ENCODE measurements around the gene LRTM1. TPM values are rescaled to one million over a fixed set of nuclear protein-coding genes. Genes with fewer than 3 reads are reported as not detected.

LRTM1 gene
- total RNA-seq, 6 experiments from 2014 or later: not detected

DNA sequence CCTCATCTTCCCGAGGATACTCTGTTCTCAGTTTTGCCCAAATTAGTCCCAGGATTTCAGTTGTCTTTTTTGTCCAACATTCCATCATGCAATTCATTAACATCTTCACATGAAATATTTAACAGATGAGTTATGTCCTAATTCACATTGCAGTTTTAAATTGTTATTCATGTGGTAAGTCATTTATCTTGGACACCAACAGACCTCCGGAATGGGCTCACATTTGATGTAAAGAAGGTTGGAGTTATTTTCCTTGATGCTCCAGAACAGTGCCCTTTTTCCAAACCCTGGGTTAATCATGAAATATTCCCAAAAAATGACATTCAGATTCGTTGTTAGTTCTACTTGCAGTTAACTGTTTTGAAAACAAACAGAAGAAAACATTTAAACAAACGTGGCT is 32.8 kb upstream of the LRTM1 start:
- Mint-ChIP-seq H3K27me3 (ENCODE audit: insufficient read depth) (peaks cover 2% of the 10 kb centered on the region; the same call in 1 of the 2 replicates), H3K27ac (peak overlapping the region; percentile 48), H3K9me3 (no peaks in the 10 kb centered on the region), H3K4me1 (ENCODE audit: low read depth) (peaks cover 59% of the 10 kb centered on the region), H3K4me3 (no peak overlapping the region), H3K36me3 (ENCODE audit: low read depth) (no peaks in the 10 kb centered on the region)
- DNase-seq: no peak
- TF ChIP-seq, protein P1, sequence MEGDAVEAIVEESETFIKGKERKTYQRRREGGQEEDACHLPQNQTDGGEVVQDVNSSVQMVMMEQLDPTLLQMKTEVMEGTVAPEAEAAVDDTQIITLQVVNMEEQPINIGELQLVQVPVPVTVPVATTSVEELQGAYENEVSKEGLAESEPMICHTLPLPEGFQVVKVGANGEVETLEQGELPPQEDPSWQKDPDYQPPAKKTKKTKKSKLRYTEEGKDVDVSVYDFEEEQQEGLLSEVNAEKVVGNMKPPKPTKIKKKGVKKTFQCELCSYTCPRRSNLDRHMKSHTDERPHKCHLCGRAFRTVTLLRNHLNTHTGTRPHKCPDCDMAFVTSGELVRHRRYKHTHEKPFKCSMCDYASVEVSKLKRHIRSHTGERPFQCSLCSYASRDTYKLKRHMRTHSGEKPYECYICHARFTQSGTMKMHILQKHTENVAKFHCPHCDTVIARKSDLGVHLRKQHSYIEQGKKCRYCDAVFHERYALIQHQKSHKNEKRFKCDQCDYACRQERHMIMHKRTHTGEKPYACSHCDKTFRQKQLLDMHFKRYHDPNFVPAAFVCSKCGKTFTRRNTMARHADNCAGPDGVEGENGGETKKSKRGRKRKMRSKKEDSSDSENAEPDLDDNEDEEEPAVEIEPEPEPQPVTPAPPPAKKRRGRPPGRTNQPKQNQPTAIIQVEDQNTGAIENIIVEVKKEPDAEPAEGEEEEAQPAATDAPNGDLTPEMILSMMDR (IDR thresholded peaks at IDR 0.05): no peak

DNA sequence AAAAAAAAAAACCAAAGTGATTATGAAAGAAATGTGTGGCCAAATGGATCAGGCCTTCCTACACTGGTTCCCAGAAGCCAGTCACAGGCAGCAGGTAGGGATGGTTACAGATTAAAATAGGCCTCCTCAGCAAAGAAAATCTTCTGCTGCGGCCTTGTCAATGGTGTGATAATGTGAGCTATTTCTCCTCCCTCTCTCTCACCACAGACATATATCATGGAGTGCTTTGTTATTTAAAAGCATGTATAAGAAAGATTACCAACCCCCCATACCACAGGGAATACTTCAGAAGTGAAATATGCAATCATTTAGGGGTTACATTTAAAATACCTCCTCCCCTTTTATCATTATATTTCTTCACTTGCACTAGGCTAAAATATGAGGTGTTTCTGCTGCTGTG is 32.2 kb upstream of the LRTM1 start:
- DNase-seq: no peak
- Mint-ChIP-seq H3K4me1 (ENCODE audit: low read depth) (peaks cover 57% of the 10 kb centered on the region), H3K4me3 (no peak overlapping the region), H3K27ac (no peak overlapping the region), H3K27me3 (ENCODE audit: insufficient read depth) (peaks cover 2% of the 10 kb centered on the region; the same call in 1 of the 2 replicates), H3K9me3 (no peaks in the 10 kb centered on the region), H3K36me3 (ENCODE audit: low read depth) (no peaks in the 10 kb centered on the region)
- TF ChIP-seq, protein P1 (IDR thresholded peaks at IDR 0.05): no peak

DNA sequence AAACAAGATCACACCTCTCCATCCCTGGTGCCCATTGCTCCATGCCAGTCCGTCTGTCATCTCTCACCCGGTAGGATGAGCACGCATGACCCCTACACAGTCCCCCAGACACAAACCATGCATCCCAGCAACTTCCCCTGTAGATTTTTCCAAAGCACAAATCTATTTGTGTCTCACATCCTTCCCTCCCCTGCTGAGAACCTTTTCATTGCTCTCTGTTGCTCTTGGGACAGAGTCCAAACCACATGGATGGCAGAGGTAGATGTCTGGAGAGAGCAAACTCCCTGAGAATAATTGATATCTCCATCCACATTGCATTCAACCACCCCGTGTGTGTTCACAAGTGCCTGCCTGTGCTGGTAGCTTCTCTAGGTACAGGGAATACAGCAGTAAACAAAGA is 29.9 kb upstream of the LRTM1 start:
- Mint-ChIP-seq H3K4me1 (ENCODE audit: low read depth) (peaks cover 67% of the 10 kb centered on the region), H3K27me3 (ENCODE audit: insufficient read depth) (peaks cover 2% of the 10 kb centered on the region; the same call in 1 of the 2 replicates), H3K4me3 (no peak overlapping the region), H3K36me3 (ENCODE audit: low read depth) (no peaks in the 10 kb centered on the region), H3K27ac (no peak overlapping the region), H3K9me3 (no peaks in the 10 kb centered on the region)
- TF ChIP-seq, protein P1 (IDR thresholded peaks at IDR 0.05): no peak
- no peak for DNase-seq

DNA sequence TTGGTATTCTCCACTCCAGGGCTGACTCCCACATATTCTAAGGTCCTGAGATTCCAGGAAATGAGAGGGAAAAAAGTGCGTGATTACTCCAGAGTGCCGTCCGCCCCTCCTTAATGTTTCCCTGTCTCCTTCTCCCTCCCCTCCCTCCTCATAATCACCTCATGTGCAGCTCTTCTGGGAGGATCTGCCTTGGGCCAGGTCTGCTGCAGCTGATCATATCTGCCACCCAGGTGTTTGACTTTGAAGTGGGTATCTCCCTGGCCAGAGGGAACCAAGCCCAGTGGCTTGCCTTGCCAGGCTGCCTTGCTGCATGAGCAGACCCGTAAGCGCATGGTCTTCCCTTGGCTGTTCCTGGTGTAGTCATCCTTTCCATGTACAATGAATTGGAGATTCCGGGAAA is 28.1 kb upstream of the LRTM1 start:
- TF ChIP-seq, protein P1 (IDR thresholded peaks at IDR 0.05): no peak
- DNase-seq: no peak
- Mint-ChIP-seq H3K27me3 (ENCODE audit: insufficient read depth) (peaks cover 2% of the 10 kb centered on the region; the same call in 1 of the 2 replicates), H3K4me1 (ENCODE audit: low read depth) (peaks cover 69% of the 10 kb centered on the region), H3K27ac (no peak overlapping the region), H3K36me3 (ENCODE audit: low read depth) (no peaks in the 10 kb centered on the region), H3K9me3 (no peaks in the 10 kb centered on the region), H3K4me3 (no peak overlapping the region)

DNA sequence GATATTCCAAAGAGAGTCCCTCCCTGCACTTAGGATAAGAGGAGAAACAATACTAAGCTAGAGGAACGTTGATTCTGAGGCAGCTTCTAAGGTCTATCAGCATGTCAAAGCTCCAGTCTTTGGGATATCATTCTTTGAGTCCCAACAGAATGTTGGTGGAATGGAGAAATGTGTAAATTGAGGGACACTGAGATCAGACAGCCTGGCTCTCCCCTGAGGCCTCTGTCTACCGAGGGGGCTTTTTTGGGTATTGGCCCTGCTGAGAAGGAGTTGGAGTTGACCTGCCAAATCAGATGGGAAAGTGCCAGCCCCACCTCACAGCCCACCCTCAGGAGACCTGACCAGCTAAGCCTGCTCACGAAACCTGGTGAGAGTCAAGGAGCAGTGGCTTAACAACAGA is 27.6 kb upstream of the LRTM1 start:
- Mint-ChIP-seq H3K9me3 (no peaks in the 10 kb centered on the region), H3K27me3 (ENCODE audit: insufficient read depth) (peaks cover 2% of the 10 kb centered on the region; the same call in 1 of the 2 replicates), H3K4me1 (ENCODE audit: low read depth) (peaks cover 69% of the 10 kb centered on the region)

More for the DNA sequence above, 27.6 kb upstream of the LRTM1 start:
- Mint-ChIP-seq H3K36me3 (ENCODE audit: low read depth) (no peaks in the 10 kb centered on the region), H3K4me3 (no peak overlapping the region), H3K27ac (peak overlapping the region; percentile 89; the same call in 1 of the 2 replicates)
- TF ChIP-seq, protein P1 (IDR thresholded peaks at IDR 0.05): no peak
- no peak for DNase-seq
